H1 (cell line): ENCODE measurements around the gene SMAD6.
"Not testable (repeated sequence)": the region's sequence is repeated elsewhere in the genome, so short reads cannot be mapped to it uniquely, and the experiment has no call there.

ENCODE experiments used
- EZH2 ChIP-seq: fragments of 200-600 bp; sonication (generic); IDR thresholded peaks from 2 replicates; pipeline ENCODE4 v1.7.1; 2012; ENCODE audit warnings: low read depth, mild to moderate bottlenecking, moderate library complexity, low read length, inconsistent platforms; ENCODE audit not compliant: severe bottlenecking
- GABPA ChIP-seq: IDR thresholded peaks from 2 replicates; pipeline ENCODE4 v1.6.1; 2011; ENCODE audit warnings: mild to moderate bottlenecking, low read length, moderate library complexity, borderline replicate concordance; ENCODE audit not compliant: insufficient read depth
- RAD21 ChIP-seq, 2 experiments: IDR thresholded peaks in 1 of 2; conservative IDR thresholded peaks in 1 of 2; 2 replicates each; pipeline ENCODE4 v1.6.1; 2011; ENCODE audit warnings: low read depth in 2 of 2, low read length in 2 of 2, improper control_type of control experiment in 1 of 2, inconsistent platforms in 1 of 2, mild to moderate bottlenecking in 1 of 2, moderate library complexity in 1 of 2
- RBBP5 ChIP-seq: IDR thresholded peaks from 2 replicates; pipeline ENCODE4 v1.7.1; 2012; ENCODE audit warnings: low read depth, mild to moderate bottlenecking, inconsistent platforms, low read length, moderate library complexity, borderline replicate concordance
- TAF1 ChIP-seq: IDR thresholded peaks from 2 replicates; pipeline ENCODE4 v1.6.1; 2011; ENCODE audit warnings: mild to moderate bottlenecking, low read depth, low read length
- TF ChIP-seq, protein P1 (sequence below), 3 experiments: IDR thresholded peaks; 1 replicate in 2 of 3; 2 replicates in 1 of 3; pipeline versions ENCODE4 v1.5.1 to v1.6.1; 2011; ENCODE audit warnings: low read length in 3 of 3, mild to moderate bottlenecking in 3 of 3, inconsistent platforms in 2 of 3, low read depth in 1 of 3, moderate library complexity in 1 of 3; ENCODE audit not compliant: insufficient read depth in 1 of 3; ENCODE audit errors: control extremely low read depth in 1 of 3

DNA sequence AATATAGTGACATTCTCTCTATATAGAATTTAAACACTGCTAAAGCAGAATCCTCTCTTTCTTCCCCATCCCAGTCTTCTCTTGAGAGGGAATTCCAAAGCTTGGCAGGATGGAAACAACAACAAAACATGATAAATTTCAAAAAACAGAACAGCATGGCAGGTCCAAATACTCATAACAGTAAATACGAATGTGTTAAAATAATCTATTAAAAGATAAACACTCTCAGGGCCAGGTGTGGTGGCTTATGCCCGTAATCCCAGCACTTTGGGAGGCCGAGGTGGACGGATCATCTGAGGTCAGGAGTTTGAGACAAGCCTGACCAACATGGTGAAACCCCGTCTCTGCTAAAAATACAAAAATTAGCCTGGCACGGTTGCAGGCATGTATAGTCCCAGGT lies 56.2 kb downstream of the SMAD6 start:
- not testable (repeated sequence) for TF ChIP-seq TAF1; EZH2; RBBP5; RAD21 (IDR thresholded peaks at IDR 0.05 in 1 of 2, conservative IDR thresholded peaks at IDR 0.05 in 1 of 2; ENCODE audit: low read depth in 2 of 2, low read length in 2 of 2); GABPA
- TF ChIP-seq, protein P1, sequence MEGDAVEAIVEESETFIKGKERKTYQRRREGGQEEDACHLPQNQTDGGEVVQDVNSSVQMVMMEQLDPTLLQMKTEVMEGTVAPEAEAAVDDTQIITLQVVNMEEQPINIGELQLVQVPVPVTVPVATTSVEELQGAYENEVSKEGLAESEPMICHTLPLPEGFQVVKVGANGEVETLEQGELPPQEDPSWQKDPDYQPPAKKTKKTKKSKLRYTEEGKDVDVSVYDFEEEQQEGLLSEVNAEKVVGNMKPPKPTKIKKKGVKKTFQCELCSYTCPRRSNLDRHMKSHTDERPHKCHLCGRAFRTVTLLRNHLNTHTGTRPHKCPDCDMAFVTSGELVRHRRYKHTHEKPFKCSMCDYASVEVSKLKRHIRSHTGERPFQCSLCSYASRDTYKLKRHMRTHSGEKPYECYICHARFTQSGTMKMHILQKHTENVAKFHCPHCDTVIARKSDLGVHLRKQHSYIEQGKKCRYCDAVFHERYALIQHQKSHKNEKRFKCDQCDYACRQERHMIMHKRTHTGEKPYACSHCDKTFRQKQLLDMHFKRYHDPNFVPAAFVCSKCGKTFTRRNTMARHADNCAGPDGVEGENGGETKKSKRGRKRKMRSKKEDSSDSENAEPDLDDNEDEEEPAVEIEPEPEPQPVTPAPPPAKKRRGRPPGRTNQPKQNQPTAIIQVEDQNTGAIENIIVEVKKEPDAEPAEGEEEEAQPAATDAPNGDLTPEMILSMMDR (IDR thresholded peaks at IDR 0.05; ENCODE audit: control extremely low read depth in 1 of 3, insufficient read depth in 1 of 3, low read depth in 1 of 3, low read length in 3 of 3), result not testable (repeated sequence)
